PC-3 (cell line): ENCODE results near the gene CUEDC1. TPM values are rescaled to one million over a fixed set of nuclear protein-coding genes. Genes with fewer than 3 reads are reported as not detected.

Experiments
- ATAC-seq: fragments of 200-7000 bp; cut with Tn5 transposase; 2 replicates; pipeline ENCODE4 v1.9.1; 2020; ENCODE audit warnings: mild to moderate bottlenecking, moderate library complexity
- BruUV-seq: library from RNA; stranded (reverse); fragments of 400-500 nt; replicated peaks from 2 replicates; lab custom pipeline; 2021; lab: Mats Ljungman, UMichigan
- CTCF ChIA-PET: fragments of 300-600 bp; sonication (Branson Sonifier 250); formaldehyde crosslinking; loops from one replicate; lab custom pipeline; 2022; ENCODE audit warnings: antibody characterized with exemption; lab: Charles Lee
- POLR2A ChIA-PET: fragments of 300-600 bp; sonication (Branson Sonifier 250); formaldehyde crosslinking; loops from one replicate; lab custom pipeline; 2022; ENCODE audit warnings: antibody characterized with exemption; ENCODE audit not compliant: unreplicated experiment; lab: Charles Lee
- DNase-seq: peaks from one replicate; pipeline ENCODE4 v3.0.0-alpha.2; 2015
- H2AFZ ChIP-seq: fragments of 300-600 bp; sonication (generic); 2 replicates; pipeline ENCODE4 v1.6.0; 2016; ENCODE audit warnings: antibody characterized with exemption, low read length
- H3F3A ChIP-seq: fragments of 300-600 bp; sonication (generic); one replicate; pipeline ENCODE4 v1.6.0; 2017; ENCODE audit warnings: antibody characterized with exemption, low read length, control low read depth, mild to moderate bottlenecking; ENCODE audit not compliant: unreplicated experiment
- H3K27ac ChIP-seq: fragments of 300-600 bp; sonication (generic); 2 replicates; pipeline ENCODE4 v1.5.1; 2016; ENCODE audit warnings: mild to moderate bottlenecking, low read length
- H3K27me3 ChIP-seq: fragments of 300-600 bp; sonication (generic); 2 replicates; pipeline ENCODE4 v1.6.1; 2016; ENCODE audit warnings: low read length, mixed read lengths
- H3K36me3 ChIP-seq: fragments of 300-600 bp; sonication (generic); 2 replicates; pipeline ENCODE4 v1.6.1; 2016; ENCODE audit warnings: low read depth, mixed run types, low read length, mixed read lengths
- H3K4me1 ChIP-seq: fragments of 300-600 bp; sonication (generic); 2 replicates; pipeline ENCODE4 v1.5.1; 2016; ENCODE audit warnings: low read length; ENCODE audit not compliant: insufficient read depth
- H3K4me2 ChIP-seq: fragments of 300-600 bp; sonication (generic); 2 replicates; pipeline ENCODE4 v1.6.0; 2016; ENCODE audit warnings: low read length
- H3K4me3 ChIP-seq: fragments of 300-600 bp; sonication (generic); 2 replicates; pipeline ENCODE4 v1.5.1; 2016; ENCODE audit warnings: mild to moderate bottlenecking, low read length, mixed read lengths
- H3K79me2 ChIP-seq: fragments of 300-600 bp; sonication (generic); 2 replicates; pipeline ENCODE4 v1.6.1; 2017; ENCODE audit warnings: low read length, mixed read lengths
- H3K9ac ChIP-seq: fragments of 300-600 bp; sonication (generic); 2 replicates; pipeline ENCODE4 v1.6.0; 2016; ENCODE audit warnings: mild to moderate bottlenecking, low read length
- H3K9me2 ChIP-seq: fragments of 300-600 bp; sonication (generic); replicated peaks from 2 replicates; pipeline ENCODE4 v1.6.1; 2016; ENCODE audit warnings: mixed run types, low read length, mixed read lengths
- H3K9me3 ChIP-seq: fragments of 300-600 bp; sonication (generic); 2 replicates; pipeline ENCODE4 v1.6.1; 2016; ENCODE audit warnings: low read length, mixed read lengths
- H4K20me1 ChIP-seq: fragments of 300-600 bp; sonication (generic); 2 replicates; pipeline ENCODE4 v1.6.1; 2016; ENCODE audit warnings: low read length, mixed read lengths
- CTCF ChIP-seq: fragments of 300-600 bp; sonication (generic); conservative IDR thresholded peaks from 2 replicates; pipeline ENCODE4 v1.5.1; 2017; ENCODE audit warnings: antibody characterized with exemption, low read depth, mild to moderate bottlenecking, low read length
- EZH2 ChIP-seq: fragments of 300-600 bp; sonication (generic); IDR thresholded peaks from one replicate; pipeline ENCODE4 v1.6.1; 2017; ENCODE audit warnings: antibody characterized with exemption, mild to moderate bottlenecking, low read length; ENCODE audit not compliant: unreplicated experiment
- EZH2phosphoT487 ChIP-seq: fragments of 300-600 bp; sonication (generic); IDR thresholded peaks from 2 replicates; pipeline ENCODE4 v1.6.1; 2018; ENCODE audit warnings: mild to moderate bottlenecking, antibody characterized with exemption, low read length, borderline replicate concordance
- intact Hi-C: fragments of 100-400 bp; cut with micrococcal nuclease; formaldehyde crosslinking; loops from 2 replicates; pipeline ENCODE4 v1.9.0; 2023
- total RNA-seq: library from RNA; depleted of rRNA; stranded (reverse); fragments of >200 nt; gene quantifications from 2 replicates; pipeline ENCODE4 v1.2.3, GENCODE V29; 2014

The CUEDC1 gene
- total RNA-seq, 1 experiment from 2014 or later: 31.6 TPM

GRCh38 chr17:57999010-57999495 is 43.8 kb upstream of the CUEDC1 start:
- H3K27ac ChIP-seq: no peak overlapping the region
- H3K79me2 ChIP-seq: peaks cover 28% of the 10 kb centered on the region
- POLR2A ChIA-PET: interaction anchor here (0.5 to 1.0 kb wide), 5 partner anchors 11 to 252 kb away, joined by 3 to 13 read pairs (median 4); partner anchors contain the start of gene VEZF1
- no peak overlapping the region for H3K9ac ChIP-seq
- intact Hi-C loops: loop anchor here (1.0 kb wide), 2 partner anchors 114 to 141 kb away; no protein-coding TSS in a partner anchor
- no peaks in the 10 kb centered on the region for H3K9me3 ChIP-seq
- H3F3A ChIP-seq: peaks cover 56% of the 10 kb centered on the region
- H3K4me3 ChIP-seq: no peak overlapping the region
- DNase-seq (no peak), ATAC-seq (no peak)
- H3K9me2 ChIP-seq: no peaks in the 10 kb centered on the region
- BruUV-seq: no TSS peak
- CTCF ChIA-PET: interaction anchor here (0.6 to 1.9 kb wide), 15 partner anchors 10 to 149 kb away, joined by 3 to 20 read pairs (median 5); partner anchors contain the start of genes MRPS23 and VEZF1
- peaks cover 20% of the 10 kb centered on the region for H3K4me1 ChIP-seq
- peaks cover 61% of the 10 kb centered on the region for H3K36me3 ChIP-seq
- no peak overlapping the region for H3K4me2 ChIP-seq
- no peak overlapping the region for H2AFZ ChIP-seq
- TF ChIP-seq EZH2phosphoT487 (no peak), CTCF (no peak), EZH2 (no peak)
- H4K20me1 ChIP-seq: peaks cover 42% of the 10 kb centered on the region
- H3K27me3 ChIP-seq: no peaks in the 10 kb centered on the region

- Histone ChIP-seq H4K20me1 (peaks cover 23% of the 10 kb centered on the region), H3K4me3 (no peak overlapping the region), H3K4me1 (0 out of 2 replicates have a peak, but pooled peaks cover 2% of the 10 kb centered on the region), H2AFZ (no peak overlapping the region), H3F3A (peaks cover 48% of the 10 kb centered on the region), H3K9me2 (no peaks in the 10 kb centered on the region), H3K27me3 (no peaks in the 10 kb centered on the region), H3K36me3 (peaks cover 43% of the 10 kb centered on the region), H3K27ac (no peak overlapping the region), H3K9me3 (no peaks in the 10 kb centered on the region), H3K79me2 (peaks cover 10% of the 10 kb centered on the region), H3K9ac (no peak overlapping the region), H3K4me2 (no peak overlapping the region)
- ChIA-PET CTCF (interaction anchor here (0.6 kb wide), 1 partner anchor 9 kb away, joined by 6 read pairs; the partner anchor contains the start of gene VEZF1), POLR2A (interaction anchor here (0.7 kb wide), 1 partner anchor 117 kb away, joined by 5 read pairs; no protein-coding TSS in a partner anchor)
- DNase-seq: no peak
- intact Hi-C loops: no loop called here
- no peak for TF ChIP-seq EZH2
- TF ChIP-seq CTCF: no peak
- no peak for TF ChIP-seq EZH2phosphoT487
- no peak for ATAC-seq
- BruUV-seq: no TSS peak
Measured at GRCh38 chr17:57997085-57997809, 42.0 kb upstream of the CUEDC1 start.
